Amygdala (tissue), 56 donors: ENCODE measurements around the gene FLCN.

ENCODE experiments used
- DNase-seq, 56 donors: peaks; one replicate each; lab custom pipeline; 2025; lab: John Stamatoyannopoulos, UW

FLCN gene

DNA sequence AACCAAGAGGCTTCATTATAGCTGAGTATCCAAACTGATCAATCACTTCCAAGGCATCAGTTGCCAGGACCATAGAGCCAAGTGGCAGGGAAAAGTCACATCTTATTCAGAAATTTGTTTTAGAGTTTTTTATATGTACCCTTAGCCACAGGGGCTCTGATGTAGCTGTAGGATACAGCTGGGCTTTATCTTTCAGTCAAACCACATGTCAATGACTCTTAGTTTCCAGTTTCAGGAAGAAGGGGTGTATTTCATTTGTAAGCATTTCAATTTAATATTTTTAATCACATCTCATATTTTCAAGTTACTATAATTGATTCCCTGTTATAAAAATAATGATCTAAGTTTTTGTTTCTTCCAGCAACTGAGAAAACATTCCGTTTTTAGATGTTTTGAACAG lies 2.9 kb upstream of the FLCN start:
- no peak for DNase-seq

DNA sequence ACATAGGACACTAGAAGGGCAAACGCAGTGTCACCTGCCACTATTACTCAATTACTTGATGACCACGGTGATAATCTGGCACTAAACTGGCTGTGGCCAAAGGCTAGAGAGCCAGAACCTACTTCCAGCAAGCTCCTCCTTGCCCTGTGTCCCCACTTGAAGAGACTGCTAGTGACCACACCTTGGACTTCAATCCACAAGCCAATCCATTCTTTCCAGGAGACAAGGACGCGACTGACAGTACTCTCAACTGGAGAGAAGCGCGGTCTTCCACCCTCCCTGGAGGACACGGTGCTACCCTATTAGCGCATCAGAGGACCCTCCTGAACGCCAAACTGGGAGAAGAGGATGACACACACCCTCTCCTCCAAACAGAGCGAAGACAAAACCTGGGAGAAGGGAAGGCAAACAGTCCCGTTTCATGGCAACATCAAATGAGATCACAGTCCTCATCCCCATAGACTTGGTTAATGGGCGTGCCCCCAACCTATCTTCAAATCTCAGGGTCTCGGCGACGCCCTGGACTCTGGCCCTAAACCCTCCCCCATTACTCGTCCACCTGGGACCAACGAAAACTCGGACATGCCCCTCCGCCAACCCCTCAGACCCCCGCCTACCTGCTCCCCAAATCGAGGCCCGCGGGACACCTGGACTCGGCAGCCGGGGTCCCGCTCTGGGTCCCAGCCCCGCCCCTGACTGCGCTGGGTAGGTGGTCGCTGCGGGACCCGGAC lies 508 bp downstream of the FLCN start:
- peak in 6 of 56 donors; percentile 16 to 44 (median 20) for DNase-seq

DNA sequence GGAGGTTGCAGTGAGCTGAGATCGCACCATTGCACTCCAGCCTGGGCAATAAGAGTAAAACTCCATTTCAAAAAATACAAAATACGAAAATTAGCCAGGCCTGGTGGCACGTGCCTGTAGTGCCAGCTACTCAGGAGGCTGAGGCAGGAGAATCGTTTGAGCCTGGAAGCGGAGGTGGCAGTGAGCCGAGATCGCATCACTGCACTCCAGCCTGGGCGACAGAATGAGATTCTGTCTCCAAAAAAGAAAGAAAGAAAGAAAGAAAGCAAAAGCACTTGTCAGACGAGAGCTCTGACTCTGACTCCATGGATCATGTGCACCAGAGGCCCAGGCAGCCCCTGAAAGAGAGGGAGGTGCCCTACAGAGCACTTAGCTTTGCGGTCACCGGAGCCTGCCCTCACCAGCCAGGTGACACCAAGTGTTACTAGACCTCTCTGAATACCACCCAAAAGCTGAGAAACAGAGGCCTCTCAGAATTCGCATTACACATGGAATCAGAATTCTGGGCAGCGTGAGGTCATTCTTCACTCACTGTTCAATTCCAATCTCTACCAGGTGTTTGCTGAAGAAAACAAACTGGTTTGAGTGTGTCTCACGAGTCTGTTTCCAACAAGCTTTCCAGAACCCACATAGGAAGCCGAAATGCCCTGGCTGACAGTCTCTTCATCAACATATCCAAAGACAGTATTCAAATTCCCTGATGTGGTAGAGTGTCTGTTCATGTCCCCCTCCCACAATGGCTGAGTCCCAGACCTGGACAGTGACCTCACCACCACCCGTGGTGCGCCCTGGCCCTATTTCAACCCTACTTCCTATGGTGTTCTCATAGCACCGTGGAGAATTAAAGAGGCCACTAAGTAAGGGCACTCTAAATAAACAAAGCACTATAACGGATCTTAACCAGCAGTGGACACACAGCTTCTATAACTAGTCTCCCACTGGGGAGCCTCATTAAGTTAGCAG lies 1.5 kb downstream of the FLCN start:
- DNase-seq = peak in 8 of 56 donors; percentile 12 to 48 (median 27)

DNA sequence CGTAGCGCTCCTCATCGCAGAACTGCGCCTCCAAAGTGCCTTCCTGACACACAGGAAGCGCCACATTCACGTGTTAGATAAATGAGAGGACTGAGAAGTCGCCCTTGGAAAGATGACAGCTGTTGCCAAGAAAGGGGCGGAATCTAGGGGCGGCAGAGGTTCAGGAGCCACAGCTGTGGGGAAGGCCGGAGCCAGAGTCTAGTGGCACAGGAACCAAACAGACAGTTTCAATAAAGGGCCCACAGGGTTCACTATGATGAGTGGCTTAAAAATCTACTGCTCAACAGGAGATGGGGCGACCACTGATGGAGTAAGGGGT lies 4.7 kb downstream of the FLCN start:
- DNase-seq = no peak

DNA sequence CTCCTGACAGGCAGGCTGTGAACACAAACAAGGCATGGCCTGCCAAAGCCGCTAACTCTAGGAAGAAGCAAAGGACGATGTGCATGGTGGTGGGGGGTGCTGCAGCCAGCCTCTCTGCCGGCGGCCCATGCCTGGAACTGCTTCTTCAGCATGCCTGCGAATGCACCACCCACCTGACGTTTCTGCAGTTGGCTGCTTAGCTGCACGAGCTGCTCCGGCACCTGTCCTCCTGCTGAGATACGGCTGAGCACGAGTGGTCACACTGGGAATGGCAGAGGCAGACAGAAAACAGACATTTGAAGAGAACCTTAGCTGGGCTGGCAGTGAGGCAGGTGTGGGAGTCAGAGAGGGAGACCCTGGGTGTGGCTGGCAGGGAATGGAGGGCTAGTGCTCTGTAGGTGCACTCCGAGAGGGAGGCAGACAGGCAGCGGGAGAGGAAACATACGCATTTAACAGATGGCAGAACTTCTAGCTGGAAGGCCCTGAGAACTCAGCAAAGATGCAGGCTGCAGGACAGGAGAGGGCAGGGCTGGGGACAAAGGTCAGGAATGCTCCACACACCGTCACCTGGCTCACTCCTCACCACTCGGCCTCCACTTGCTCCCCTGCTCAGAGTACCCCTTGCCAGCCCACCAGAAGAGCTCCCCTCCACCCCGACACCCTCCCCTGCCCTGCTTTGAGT lies 5.2 kb downstream of the FLCN start:
- peak in 1 of 56 donors; percentile 9 for DNase-seq

DNA sequence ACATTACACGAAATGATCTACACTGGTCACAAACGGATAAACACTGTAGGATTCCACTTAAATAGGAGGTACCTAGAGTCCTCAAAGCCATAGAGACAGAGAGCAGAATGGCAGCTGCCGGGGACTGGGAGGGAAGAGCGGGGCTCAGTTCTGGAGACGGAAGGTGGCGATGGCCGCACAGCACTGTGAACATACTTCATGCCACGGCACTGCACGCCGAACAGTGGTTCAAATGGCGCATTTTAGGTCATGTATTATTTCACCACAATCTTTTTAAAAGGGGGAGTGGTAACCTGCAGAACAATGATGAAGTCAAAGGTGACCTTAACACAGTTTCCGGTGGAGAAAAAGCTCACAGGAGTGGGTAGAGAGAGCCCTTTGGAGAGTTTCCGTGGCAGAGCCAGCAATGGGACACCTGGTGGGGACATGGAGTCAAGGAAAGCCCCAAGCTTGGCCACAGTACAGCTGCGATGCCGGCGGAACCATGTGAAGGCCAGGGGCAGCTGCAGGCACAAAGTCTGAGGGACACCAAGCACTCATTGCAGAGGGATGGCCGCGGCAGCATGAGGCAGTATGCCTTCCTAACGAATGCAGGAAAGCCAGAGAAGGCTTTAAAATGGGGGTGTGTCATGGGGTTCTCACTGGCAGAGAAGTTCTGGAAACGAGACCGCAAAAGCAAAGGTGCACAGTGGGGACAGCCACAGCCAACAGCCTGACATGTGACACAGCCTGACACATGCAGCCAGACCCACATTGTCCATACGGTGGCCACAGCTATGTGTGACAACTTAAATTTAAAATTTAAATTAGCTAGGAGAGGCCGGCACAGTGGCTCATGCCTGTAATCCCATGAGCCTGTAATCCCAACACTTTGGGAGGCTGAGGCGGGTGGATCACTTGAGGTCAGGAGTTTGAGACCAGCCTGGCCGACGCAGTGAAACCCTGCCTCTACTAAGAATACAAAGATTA lies 7.3 kb downstream of the FLCN start:
- no peak for DNase-seq

DNA sequence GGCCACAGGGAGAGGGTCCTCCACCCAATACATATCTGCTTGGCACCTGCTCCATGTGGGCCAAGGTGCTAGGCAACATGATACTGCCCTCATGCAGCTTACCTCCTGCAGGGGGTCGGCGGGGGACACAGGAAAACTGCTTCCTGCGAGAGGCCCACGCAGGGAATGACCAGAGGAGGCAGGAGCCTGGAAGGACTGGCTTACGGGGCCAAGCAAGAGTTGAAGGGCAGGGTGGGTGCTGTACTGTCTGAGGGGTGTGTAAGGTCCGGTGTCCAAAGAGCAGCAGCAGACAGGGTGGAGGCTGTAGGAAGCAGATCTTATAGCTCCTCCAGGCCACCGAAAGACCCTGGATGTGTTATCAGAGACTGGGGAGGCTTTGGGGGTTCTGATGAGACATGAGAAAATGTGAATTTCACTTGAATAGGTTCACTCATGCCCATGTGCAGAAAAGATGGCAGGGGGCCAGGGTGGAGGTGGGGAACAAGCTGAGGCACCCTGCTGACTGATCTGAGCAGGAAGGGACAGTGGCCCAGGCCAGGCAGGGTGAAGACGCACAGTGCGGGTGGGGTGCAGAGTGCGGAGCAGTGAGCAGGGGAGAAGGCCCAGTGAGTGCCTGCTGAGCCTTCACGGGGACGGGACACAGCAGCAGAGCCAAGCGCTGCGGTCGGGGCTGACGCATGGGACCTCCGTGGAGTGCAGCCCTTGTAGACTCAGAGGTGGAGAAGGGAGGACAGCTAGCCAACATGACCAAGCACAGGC lies 8.3 kb downstream of the FLCN start:
- peak in 7 of 56 donors; percentile 6 to 31 (median 28) for DNase-seq

DNA sequence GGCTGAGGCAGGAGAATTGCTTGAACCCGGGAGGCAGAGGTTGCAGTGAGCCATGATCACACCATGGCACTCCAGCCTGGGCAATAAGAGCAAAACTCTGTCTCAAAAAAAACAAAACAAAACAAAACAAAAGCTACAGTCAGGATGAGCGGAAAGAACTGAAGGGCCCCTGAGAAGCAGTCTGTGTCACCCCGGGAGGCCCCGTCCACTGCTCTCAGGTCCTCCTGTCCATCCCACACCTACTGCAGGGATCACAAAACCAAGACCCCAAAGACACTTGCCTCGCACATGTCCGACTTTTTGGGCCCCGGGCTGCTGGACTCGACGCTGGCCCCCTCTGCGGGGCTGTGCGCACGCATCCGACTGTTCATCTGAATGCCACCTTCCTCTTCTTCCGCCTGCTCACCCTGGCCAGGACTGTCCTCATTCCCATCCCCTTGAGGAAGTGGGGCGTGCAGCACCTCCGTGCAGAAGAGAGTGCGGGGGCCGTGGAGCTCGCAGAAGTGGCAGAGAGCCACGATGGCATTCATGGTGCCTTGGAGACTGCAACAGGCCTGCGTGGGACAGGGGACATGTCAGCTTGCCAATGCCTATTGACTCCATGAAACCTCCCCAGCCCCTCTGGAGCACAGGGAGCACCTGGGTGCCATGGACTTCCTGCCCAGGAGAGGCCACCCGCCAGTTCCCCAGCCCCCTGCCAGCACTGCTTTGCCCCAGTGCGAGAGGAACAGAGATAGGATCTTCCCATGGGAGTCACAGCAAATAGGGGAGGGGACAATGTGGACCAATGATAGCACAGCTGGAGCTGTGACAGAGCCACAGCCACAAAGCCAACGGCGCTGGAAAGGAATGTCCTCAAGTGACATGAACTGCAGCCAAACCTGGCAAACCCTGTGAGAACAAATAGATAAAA lies 9.1 kb downstream of the FLCN start:
- no peak for DNase-seq

DNA sequence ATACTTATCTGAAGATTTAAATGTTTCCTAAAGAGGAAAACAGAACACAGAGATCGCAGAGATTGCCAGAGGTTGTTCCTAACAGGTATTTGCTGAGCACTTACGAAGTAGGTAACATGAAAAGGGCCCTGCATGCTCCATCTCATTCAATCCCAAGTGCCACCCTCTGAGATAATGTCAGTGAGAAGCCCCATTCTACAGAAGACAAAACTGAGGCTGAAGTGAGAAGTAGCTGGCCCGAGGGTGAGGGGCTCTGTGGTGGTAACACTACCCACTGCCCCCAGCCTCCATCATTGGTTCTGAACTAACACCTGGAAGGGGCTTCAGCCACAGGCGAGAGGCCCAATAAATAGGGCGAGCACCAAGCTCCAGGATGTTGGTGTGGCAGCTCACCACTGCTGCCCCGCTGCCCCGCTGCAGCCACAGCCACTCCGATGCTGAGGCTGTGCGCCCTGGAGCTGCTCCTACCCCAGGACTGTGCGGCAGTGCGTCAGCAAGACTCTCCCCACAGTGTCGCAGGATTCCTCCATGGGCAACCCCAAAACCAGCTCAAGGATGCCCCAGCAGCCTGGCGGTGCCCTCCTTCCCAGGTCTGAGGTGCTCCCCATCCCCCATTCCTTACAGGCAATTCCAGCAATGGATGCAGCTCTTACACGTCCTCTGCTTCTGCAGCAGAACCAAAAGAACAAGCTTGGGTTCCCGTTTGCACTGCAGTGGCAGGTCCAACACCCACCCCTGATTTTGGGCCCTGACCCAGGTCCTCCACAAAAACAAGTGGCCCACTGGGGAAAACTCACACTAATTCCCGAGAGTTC lies 10.3 kb downstream of the FLCN start:
- no peak for DNase-seq

DNA sequence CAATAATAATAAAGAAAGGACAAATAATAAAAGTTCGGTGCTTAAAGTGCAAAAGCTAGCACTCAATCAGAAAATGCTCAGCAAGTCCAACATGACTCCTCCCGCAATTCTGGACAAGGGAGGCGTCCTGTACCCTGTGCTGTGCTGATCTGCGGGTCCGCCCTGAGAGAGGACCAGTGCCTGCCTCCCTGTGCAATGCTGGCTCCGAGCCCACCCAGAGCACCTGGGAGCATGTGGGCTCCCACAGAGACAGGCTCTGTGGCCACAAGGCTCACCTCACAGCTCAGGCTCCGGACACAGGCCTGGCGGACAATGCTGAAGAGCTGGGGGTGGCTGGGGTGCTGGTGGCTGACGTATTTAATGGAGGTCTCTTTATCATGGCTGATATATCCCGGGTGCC lies 11.1 kb downstream of the FLCN start:
- DNase-seq = no peak

DNA sequence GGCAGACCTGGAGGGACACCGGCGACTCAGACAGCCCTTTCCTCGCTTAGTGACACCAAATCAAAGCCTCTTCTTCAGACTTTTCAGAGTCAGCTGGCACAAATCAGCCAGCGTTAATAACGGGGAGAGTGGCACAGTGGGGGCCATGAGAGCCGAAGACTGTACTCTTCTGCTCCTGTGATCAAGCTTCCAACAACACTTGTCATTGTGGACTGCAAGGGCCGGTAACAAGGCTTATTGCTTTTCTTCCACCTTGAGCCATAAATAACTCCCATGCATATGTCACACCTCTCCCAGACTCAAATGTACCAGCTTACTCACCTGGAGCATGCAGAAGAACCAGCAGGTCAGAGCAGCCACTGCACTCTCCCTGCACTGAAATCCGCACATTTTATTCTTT lies 12.8 kb downstream of the FLCN start:
- no peak for DNase-seq

DNA sequence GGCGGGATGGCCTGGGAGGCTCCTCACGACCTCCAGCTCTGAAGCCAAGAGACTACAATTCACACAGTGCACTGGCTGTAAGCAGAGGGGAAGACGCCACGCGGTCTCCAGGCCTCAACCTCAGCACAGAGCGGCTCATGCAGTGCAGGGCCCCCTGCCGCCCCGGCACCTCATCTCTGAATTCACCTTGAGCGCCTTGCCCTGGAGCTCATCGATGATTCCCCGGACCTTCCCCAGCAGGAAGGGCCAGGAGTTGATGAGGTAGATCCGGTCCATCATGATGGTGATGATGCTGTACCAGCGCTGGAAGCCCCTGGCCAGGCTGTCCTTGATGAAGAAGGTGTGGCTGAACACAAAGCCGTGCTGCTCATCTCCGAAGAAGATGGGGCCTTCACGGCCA lies 13.2 kb downstream of the FLCN start:
- no peak for DNase-seq

DNA sequence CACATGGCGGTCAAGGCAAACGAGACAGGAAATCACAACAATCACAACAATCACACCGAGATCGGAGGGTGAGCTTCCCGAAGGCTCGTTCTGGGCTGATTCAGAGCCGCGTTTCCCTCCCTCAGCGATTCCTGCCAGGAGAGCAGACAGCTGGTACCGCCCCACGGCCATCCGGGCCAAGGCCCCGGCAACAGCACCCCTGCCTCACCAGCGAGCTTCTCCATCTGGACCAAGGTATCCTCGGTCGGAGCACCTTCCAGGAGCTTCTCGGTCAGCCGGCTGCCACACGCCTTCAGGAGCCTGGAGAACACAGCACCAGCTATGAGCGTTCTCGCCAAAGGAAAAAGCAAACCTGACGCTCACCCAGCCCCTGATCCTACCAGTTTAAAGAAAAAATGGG lies 15.6 kb downstream of the FLCN start:
- DNase-seq = no peak

DNA sequence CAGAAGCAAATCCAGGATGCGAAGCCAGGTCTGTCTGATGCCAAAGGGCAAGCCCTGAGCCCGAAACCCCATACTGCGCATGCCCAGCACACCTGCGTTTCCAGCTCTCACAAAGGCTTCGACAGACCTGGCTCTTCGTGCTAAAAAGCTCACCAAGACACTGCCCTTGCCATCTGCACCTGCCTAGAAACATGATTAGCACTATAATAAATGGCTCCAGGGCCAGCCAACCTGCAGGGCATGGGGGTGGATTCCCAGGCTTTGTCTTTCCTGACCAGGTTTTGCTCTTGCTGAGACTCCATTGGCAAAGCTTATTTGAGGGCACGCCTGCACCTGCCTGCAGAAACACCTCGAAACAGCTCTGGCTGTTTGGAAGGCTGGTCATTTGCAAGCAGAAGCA lies 16.4 kb downstream of the FLCN start:
- DNase-seq = no peak

DNA sequence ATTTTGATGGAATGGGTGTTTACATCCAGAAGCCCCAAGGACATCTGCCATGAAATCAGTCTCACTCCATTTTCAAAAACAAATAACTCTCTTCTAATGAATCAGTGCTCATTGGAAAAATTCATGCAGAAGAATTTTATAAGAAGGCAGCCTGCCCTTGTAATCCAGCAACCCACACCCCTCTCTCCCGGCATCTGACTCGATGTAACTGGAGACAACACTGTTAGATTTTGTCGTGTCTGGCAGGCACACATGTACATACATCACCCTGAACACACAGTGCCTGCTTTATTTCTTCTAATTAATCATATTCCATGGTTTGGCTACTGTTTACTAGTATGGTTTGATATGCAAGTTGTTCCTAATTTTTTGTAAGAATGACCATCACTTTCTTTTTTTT lies 19.0 kb downstream of the FLCN start:
- no peak for DNase-seq

DNA sequence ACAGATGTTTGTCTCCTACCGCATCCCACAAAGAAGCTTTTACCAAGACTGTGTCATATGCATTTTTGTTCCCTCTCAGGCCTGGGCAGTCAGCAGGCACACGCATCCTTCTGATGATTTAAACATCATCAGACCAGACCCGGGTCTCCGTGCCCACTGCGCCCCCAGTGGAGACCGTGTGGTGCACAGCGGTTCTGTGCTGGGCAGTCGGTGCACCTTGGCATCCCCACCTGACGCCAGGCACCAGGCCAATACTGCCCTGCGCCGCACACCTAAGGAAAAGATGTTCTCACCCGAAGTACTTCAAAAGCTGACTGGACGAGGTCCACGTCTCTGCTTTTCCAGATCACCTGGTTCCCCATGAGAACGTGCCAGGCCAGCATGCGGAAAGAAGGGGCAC lies 20.2 kb downstream of the FLCN start:
- no peak for DNase-seq

DNA sequence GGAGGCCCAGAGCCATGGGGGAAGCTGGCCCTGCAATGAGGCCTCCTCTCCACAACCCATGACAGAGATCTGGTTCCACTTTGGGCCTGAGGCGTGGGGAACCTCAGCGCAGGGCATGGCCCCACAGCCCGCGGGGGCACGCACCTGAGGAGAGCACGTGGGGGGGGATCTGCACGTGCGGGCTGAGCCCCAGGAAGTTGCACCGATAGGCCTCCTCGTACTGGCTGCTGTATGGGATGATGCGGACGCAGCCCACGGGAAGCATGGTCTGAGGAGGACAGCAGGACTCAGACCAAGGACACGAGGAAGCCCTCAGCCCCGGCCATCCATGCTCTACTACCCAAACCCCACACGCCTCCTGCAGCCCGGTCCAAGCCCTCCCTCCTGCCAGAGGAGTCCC lies 20.7 kb downstream of the FLCN start:
- DNase-seq = no peak
